H1 (cell line): ENCODE results near the gene LYRM7.

Source experiments
- CREB1 ChIP-seq: IDR thresholded peaks from 2 replicates; pipeline ENCODE4 v1.6.1; 2012; ENCODE audit warnings: inconsistent platforms
- EZH2 ChIP-seq: fragments of 200-600 bp; sonication (generic); IDR thresholded peaks from 2 replicates; pipeline ENCODE4 v1.7.1; 2012; ENCODE audit warnings: low read depth, mild to moderate bottlenecking, moderate library complexity, low read length, inconsistent platforms; ENCODE audit not compliant: severe bottlenecking
- HDAC6 ChIP-seq: IDR thresholded peaks from one replicate; pipeline ENCODE4 v1.7.1; 2012; ENCODE audit warnings: low read depth, mild to moderate bottlenecking, inconsistent platforms, low read length, moderate library complexity
- POLR2AphosphoS5 ChIP-seq: IDR thresholded peaks from 2 replicates; pipeline ENCODE4 v1.6.1; 2011; ENCODE audit warnings: low read depth, low read length
- TAF7 ChIP-seq: optimal IDR thresholded peaks from 2 replicates; pipeline ENCODE3; 2011; ENCODE audit warnings: low read depth, mild to moderate bottlenecking, inconsistent platforms, low read length, moderate library complexity, borderline replicate concordance

- TF ChIP-seq EZH2 (no peak), POLR2AphosphoS5 (no peak), HDAC6 (no peak), CREB1 (no peak), TAF7 (no peak)
Measured at GRCh38 chr5:131156957-131157356, 13.8 kb upstream of the LYRM7 start.
